Measurements from ENCODE around the gene SSH2.
"Not testable (repeated sequence)": the region's sequence is repeated elsewhere in the genome, so short reads cannot be mapped to it uniquely, and the experiment has no call there.

SSH2 gene

GRCh38 chr17:29874358-29874757 is 55.7 kb downstream of the SSH2 start:
- not testable (repeated sequence) for DNase-seq (ENCODE audit: low read depth in 2 of 2)

- no peak for DNase-seq (ENCODE audit: low read depth in 2 of 2)
Measured at GRCh38 chr17:29873476-29873875, 56.6 kb downstream of the SSH2 start.

GRCh38 chr17:29870836-29871465 is 59.1 kb downstream of the SSH2 start:
- no peak for DNase-seq (ENCODE audit: low read depth in 2 of 2)

GRCh38 chr17:29867643-29868181 is 62.3 kb downstream of the SSH2 start:
- no peak for DNase-seq (ENCODE audit: low read depth in 2 of 2)

- no peak for DNase-seq (ENCODE audit: low read depth in 2 of 2)
Measured at GRCh38 chr17:29866746-29867404, 63.2 kb downstream of the SSH2 start.

GRCh38 chr17:29864615-29865014 is 65.4 kb downstream of the SSH2 start:
- no peak for DNase-seq (ENCODE audit: low read depth in 2 of 2)

GRCh38 chr17:29864123-29864522 is 65.9 kb downstream of the SSH2 start:
- DNase-seq (ENCODE audit: low read depth in 2 of 2), result not testable (repeated sequence)

GRCh38 chr17:29862951-29863350 is 67.1 kb downstream of the SSH2 start:
- DNase-seq (ENCODE audit: low read depth in 2 of 2), result no peak

GRCh38 chr17:29862127-29862526 is 67.9 kb downstream of the SSH2 start:
- DNase-seq (ENCODE audit: low read depth in 2 of 2), result no peak

- DNase-seq (ENCODE audit: low read depth in 2 of 2), result not testable (repeated sequence)
Measured at GRCh38 chr17:29859445-29859844, 70.6 kb downstream of the SSH2 start.

GRCh38 chr17:29857823-29858222 is 72.2 kb downstream of the SSH2 start:
- no peak for DNase-seq (ENCODE audit: low read depth in 2 of 2)

GRCh38 chr17:29857105-29857504 is 72.9 kb downstream of the SSH2 start:
- DNase-seq (ENCODE audit: low read depth in 2 of 2), result not testable (repeated sequence)

GRCh38 chr17:29855686-29856085 is 74.3 kb downstream of the SSH2 start:
- no peak for DNase-seq (ENCODE audit: low read depth in 2 of 2)

GRCh38 chr17:29848737-29849136 is 81.3 kb downstream of the SSH2 start:
- DNase-seq (ENCODE audit: low read depth in 2 of 2), result no peak

- no peak for DNase-seq (ENCODE audit: low read depth in 2 of 2)
Measured at GRCh38 chr17:29847527-29848400, 82.3 kb downstream of the SSH2 start.

GRCh38 chr17:29847118-29847517 is 82.9 kb downstream of the SSH2 start:
- DNase-seq (ENCODE audit: low read depth in 2 of 2), result no peak

- DNase-seq (ENCODE audit: low read depth in 2 of 2), result no peak
Measured at GRCh38 chr17:29846298-29846697, 83.7 kb downstream of the SSH2 start.

- no peak for DNase-seq (ENCODE audit: low read depth in 2 of 2)
Measured at GRCh38 chr17:29844339-29845048, 85.5 kb downstream of the SSH2 start.

- no peak for DNase-seq (ENCODE audit: low read depth in 2 of 2)
Measured at GRCh38 chr17:29840884-29841283, 89.1 kb downstream of the SSH2 start.

- no peak for DNase-seq (ENCODE audit: low read depth in 2 of 2)
Measured at GRCh38 chr17:29839656-29840055, 90.4 kb downstream of the SSH2 start.

- DNase-seq (ENCODE audit: low read depth in 2 of 2), result no peak
Measured at GRCh38 chr17:29838961-29839360, 91.1 kb downstream of the SSH2 start.

- no peak for DNase-seq (ENCODE audit: low read depth in 2 of 2)
Measured at GRCh38 chr17:29837531-29837930, 92.5 kb downstream of the SSH2 start.
